GM18861 (cell line): ENCODE data around the gene FFAR2.
"Not testable (repeated sequence)": the region's sequence is repeated elsewhere in the genome, so short reads cannot be mapped to it uniquely, and the experiment has no call there.

Experiments
- ATAC-seq: cut with Tn5 transposase; IDR thresholded peaks from one replicate; pipeline ENCODE4 v1.9.1; 2021; ENCODE audit not compliant: unreplicated experiment

FFAR2 gene

DNA sequence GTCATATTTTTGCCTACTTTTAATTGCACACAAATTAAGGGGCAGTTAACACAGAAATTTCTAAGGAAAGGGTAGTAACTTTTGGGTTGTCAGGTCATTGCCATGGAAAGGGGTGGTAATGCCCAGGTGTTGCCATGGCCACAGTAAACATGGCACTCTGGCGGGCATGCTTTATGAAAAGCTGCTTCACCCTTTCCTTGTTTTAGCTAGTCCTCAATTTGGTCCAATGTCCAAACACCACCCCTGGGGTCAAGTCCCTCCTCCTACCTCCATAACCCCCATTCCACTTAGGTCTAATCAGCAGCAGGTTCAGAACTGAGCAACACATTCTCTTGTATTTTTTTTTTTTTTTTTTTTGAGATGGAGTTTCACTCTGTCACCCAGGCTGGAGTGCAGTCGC is 6.6 kb downstream of the FFAR2 start:
- no peak for ATAC-seq

GRCh38 chr19:35455616-35456201 is 7.7 kb downstream of the FFAR2 start:
- ATAC-seq, result no peak

- no peak for ATAC-seq
These were observed 9.1 kb downstream of the FFAR2 start for GRCh38 chr19:35457173-35457572.

DNA sequence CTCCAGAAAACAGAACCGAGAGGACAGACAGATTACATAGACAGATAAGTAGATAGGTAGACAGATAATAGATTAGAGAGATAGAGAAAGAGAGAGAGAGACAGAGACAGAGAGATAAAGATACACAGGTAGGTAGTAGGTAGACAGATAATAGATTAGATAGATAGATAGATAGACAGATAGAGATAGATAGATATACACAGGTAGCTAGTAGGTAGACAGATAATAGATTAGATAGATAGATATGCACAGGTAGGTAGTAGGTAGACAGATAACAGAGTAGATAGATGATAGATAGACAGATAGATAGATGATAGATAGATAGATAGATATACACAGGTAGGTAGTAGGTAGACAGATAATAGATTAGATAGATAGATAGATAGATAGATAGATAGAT is 10.1 kb downstream of the FFAR2 start:
- no peak for ATAC-seq

- ATAC-seq, result peak; percentile 36
These were observed 10.8 kb downstream of the FFAR2 start for GRCh38 chr19:35458731-35459391.

DNA sequence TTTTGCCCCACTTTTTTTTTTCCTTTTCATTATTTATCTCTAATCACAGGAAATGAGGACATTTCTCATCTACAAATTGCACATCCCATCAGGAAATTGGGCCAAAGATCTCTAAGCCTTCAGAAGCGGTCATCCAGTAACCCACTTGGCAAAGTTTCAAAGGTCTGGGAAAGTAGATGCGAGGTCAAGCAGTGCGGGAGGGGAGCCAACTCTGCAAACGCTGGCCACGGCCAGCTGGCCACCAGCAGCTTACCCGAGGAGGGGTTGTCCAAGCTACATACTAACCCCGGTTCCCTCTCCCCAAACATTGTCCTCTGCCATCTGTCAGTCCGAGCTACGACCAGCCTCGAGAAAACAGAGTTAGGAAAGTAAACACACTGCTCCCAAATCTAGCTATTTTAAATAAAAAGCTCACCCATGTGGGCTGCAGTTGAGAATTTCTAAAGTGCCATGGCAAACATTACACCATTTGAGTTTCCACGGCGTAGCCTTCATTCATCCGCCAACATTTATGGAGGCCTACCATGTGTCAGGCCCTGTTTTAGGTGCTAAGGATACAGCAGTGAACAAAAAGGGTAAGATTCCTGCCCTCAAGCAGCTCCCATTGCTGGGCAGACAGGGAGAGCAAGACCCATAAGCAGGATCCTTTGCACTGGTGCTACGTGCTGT is 11.5 kb downstream of the FFAR2 start:
- ATAC-seq, result no peak

DNA sequence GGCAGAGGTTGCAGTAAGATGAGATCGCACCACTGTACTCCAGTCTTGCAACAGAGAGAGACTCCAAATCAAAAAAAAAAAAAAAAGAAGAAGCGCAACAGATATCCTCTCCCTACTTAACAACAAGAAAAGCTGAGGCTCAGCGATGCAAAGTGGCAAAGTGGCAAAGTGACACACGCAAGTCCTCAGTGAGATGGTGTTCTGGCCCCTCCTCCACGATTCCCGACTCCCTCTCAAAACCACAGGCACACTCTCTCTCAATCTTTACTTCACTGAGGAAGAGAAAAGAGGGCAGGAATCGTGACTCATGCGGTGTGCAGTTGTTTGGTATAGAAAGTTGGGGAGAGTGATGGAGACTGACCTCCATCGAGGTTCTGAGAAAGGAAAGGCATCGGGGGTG is 12.6 kb downstream of the FFAR2 start:
- no peak for ATAC-seq

GRCh38 chr19:35461060-35461459 is 13.0 kb downstream of the FFAR2 start:
- no peak for ATAC-seq

DNA sequence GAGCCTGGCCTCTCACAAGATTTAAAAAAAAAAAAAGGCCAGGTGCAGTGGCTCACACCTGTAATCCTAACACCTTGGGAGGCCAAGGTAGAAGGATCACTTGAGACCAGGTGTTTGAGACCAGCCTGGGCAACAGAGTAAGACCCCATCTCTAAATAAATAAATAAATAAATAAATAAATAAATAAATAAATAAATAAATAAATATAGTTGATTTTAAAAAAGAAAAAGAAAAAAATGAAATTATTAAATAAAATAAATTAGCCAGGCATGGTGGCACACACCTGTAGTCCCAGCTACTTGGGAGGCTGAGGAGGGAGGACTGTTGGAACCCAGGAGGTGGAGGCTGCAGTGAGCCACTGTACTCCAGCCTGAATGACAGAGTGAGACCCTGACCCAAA is 13.7 kb downstream of the FFAR2 start:
- ATAC-seq, result not testable (repeated sequence)

GRCh38 chr19:35462476-35462953 is 14.5 kb downstream of the FFAR2 start:
- ATAC-seq, result peak; percentile 75

- not testable (repeated sequence) for ATAC-seq
These were observed 14.9 kb downstream of the FFAR2 start for GRCh38 chr19:35462956-35463355.

- ATAC-seq, result no peak
These were observed 18.2 kb downstream of the FFAR2 start for GRCh38 chr19:35466259-35466658.

DNA sequence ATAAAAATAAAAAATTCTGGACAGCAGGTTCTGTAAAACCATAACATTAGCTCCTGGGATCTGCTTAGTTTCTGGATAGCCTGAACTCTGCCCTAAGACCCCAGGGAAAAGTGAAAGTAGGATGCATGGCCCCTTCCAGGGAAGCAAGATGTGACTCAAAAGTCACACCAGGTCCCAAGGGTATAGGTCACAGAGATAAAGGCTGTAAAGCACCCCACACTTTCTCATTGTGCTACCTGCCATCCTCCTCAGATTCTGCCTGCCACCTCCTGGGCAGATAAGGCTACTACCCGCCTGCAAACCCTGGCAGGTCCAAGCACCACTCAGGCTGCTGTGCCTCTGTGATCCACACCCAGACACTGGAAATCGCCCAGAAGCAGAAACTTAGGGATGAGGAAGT is 20.6 kb downstream of the FFAR2 start:
- peak; percentile 79 for ATAC-seq

GRCh38 chr19:35470128-35470527 is 22.1 kb downstream of the FFAR2 start:
- no peak for ATAC-seq

DNA sequence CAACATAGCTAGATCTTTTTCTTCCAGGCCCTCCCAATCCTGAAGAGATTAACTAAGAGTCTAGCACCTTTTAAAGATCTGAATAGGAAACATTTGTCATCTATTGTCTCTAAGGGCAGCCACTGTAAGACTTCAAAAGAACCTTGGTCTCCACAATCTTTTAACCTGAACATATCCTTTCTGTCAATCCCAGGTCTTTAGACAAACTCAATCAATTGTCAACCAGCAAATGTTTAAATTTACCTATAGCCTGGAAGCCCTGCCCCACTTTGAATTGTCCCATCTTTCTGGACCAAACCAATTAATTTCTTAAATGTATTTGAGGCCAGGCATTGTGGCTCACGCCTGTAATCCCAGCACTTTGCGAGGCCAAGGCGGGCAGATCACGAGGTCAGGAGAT is 23.0 kb downstream of the FFAR2 start:
- ATAC-seq, result not testable (repeated sequence)

DNA sequence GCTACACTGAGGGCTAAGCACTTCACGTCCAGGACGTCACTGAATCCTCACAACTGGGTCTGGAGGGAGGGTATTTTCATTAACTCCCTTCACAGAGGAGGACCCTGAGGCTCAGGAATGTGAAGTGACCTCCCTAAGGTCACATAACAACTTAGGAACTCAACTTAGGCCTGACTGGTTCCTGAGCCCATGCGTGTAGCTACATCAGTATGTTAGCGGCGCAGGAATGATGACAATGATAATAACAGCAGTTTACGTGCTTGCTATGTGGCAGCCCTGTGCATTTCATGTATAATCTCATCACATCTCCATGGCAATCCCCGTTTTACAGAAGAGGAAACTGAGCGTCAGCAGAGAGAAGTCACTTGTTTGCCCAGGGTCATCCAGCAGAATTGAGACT is 23.9 kb downstream of the FFAR2 start:
- no peak for ATAC-seq

- no peak for ATAC-seq
These were observed 26.0 kb downstream of the FFAR2 start for GRCh38 chr19:35474104-35474503.

GRCh38 chr19:35474594-35474993 is 26.5 kb downstream of the FFAR2 start:
- not testable (repeated sequence) for ATAC-seq

DNA sequence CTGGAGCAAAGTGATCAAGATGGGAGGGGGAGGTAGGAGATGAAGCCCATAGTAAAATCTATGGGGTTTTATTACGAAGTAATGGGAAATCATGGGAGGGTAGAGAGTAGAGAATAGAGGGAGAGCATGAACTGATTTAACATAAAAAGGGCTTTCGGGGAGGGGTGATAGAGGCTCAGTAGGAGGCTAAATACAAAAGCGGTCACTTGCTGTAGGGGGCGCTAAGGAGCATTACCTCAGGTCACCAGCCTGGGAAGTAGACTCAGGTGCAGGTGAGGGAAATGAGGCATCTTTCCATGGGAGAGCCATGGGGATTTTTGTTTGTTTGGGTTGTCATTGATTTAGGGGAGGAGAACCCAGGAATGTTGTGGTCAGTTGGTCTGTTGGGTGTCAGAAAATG is 28.1 kb downstream of the FFAR2 start:
- no peak for ATAC-seq

DNA sequence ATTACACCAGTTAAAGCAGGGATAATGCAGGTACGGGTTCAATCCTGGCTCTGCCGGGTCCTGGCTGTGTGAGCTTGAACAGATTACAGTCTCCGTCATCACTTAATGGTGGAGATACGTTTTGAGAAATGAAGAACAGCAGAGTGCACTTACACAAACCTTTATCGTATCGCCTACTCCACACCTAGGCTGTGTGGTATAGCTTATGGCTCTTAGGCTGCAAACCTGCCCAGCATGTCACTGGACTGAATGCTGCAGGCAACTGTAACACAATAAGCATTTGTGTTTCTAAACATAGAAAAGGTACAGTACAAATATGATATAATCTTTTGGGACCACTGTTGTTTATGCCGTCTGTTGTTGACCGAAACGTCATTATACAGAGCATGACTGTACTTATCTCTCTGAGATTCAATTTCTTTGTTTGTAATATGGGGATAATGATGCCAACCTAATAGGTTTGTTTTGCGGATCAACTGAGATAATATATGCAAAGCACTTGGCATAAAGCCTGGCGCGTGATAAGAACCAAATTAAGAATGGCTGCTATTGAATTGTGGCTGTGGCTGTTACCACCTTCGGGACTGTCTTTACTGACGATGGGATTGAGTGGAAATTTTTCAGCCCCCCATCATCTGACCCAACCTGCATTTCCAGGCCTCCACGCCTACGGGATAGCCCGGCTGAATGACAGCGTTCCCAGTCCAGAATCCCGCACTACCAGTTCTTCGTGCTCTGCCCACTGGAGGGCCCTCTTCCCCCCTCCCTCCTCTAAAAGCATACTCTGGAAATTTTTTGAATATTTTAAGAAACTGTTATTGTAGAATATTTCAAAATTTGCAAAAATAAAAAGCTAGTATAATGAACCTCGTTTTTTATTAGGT is 31.0 kb downstream of the FFAR2 start:
- no peak for ATAC-seq

DNA sequence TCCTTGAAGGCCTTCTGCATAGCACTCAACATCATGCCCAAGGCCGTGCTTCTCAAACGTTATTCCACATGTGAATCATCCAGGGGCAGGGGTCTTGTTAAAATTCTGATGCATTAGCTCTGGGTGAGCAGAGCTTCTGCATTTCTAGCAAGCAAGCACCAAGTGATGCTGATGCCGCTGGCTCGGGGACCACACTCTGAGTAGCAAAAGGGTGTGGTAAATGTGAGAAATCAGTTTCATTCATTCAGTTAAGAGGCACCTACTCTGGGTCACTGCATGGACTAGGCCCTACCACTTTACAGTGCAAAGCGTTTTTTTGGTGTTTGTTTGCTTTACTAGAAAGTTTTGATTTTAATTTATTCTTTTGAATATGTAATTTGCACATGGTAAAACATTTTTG is 35.0 kb downstream of the FFAR2 start:
- no peak for ATAC-seq
